DND-41 (cell line): ENCODE results near the gene VSX1.

ENCODE experiments used
- ATAC-seq: fragments of 200-7000 bp; cut with Tn5 transposase; 3 replicates; pipeline ENCODE4 v1.9.1; 2021; ENCODE audit warnings: low read depth; ENCODE audit not compliant: insufficient read depth
- DNase-seq: peaks from one replicate; pipeline ENCODE4 v3.0.0-alpha.2; 2020
- H2AFZ ChIP-seq: 2 replicates; pipeline ENCODE4 v1.6.0; 2012; ENCODE audit warnings: low read depth, low read length
- H3K27ac ChIP-seq: 2 replicates; pipeline ENCODE4 v1.5.1; 2012; ENCODE audit warnings: low read length, inconsistent platforms
- H3K27me3 ChIP-seq: fragments of 200-600 bp; sonication (generic); 2 replicates; pipeline ENCODE4 v1.6.0; 2012; ENCODE audit warnings: low read length, mild to moderate bottlenecking, inconsistent platforms; ENCODE audit not compliant: insufficient read depth, poor library complexity
- H3K36me3 ChIP-seq: 2 replicates; pipeline ENCODE4 v1.5.1; 2012; ENCODE audit warnings: low read length, inconsistent platforms; ENCODE audit not compliant: insufficient read depth
- H3K4me1 ChIP-seq: 2 replicates; pipeline ENCODE4 v1.5.1; 2012; ENCODE audit warnings: mild to moderate bottlenecking, low read length; ENCODE audit not compliant: insufficient read depth
- H3K4me2 ChIP-seq: 2 replicates; pipeline ENCODE4 v1.6.0; 2012; ENCODE audit warnings: mild to moderate bottlenecking, moderate library complexity, low read length, inconsistent platforms; ENCODE audit not compliant: insufficient read depth
- H3K4me3 ChIP-seq, 2 experiments: fragments of 200-600 bp in 1 of 2; shearing (Covaris generic) in 1 of 2; 2 replicates each; pipeline ENCODE4 v1.5.1; 2012 to 2016; ENCODE audit warnings: inconsistent platforms in 2 of 2, low read length in 2 of 2, mild to moderate bottlenecking in 2 of 2, low read depth in 1 of 2, moderate library complexity in 1 of 2
- H3K79me2 ChIP-seq: 2 replicates; pipeline ENCODE4 v1.6.0; 2012; ENCODE audit warnings: low read length, inconsistent platforms; ENCODE audit not compliant: insufficient read depth
- H3K9ac ChIP-seq: 2 replicates; pipeline ENCODE4 v1.6.0; 2012; ENCODE audit warnings: low read depth, mild to moderate bottlenecking, inconsistent platforms, low read length, moderate library complexity
- H3K9me3 ChIP-seq: 2 replicates; pipeline ENCODE4 v1.5.1; 2012; ENCODE audit warnings: low read length, moderate library complexity, mild to moderate bottlenecking, inconsistent platforms; ENCODE audit not compliant: insufficient read depth, severe bottlenecking
- H4K20me1 ChIP-seq: 2 replicates; pipeline ENCODE4 v1.6.0; 2012; ENCODE audit warnings: low read length; ENCODE audit not compliant: insufficient read depth
- CTCF ChIP-seq: IDR thresholded peaks from 2 replicates; pipeline ENCODE4 v1.5.1; 2012; ENCODE audit warnings: borderline replicate concordance, low read length, moderate library complexity, mild to moderate bottlenecking; ENCODE audit not compliant: poor library complexity, severe bottlenecking; ENCODE audit errors: extremely low read depth
- EZH2 ChIP-seq: IDR thresholded peaks from 3 replicates; pipeline ENCODE4 v1.6.1; 2012; ENCODE audit warnings: borderline replicate concordance, low read depth, mild to moderate bottlenecking, moderate library complexity, low read length, inconsistent platforms; ENCODE audit not compliant: severe bottlenecking

VSX1 gene

GRCh38 chr20:25070821-25071473 lies 11.0 kb downstream of the VSX1 start:
- no peak for TF ChIP-seq EZH2
- no peak for TF ChIP-seq CTCF
- no peaks in the 10 kb centered on the region for H3K9me3 ChIP-seq
- no peak overlapping the region for H3K27ac ChIP-seq
- H3K27me3 ChIP-seq: no peaks in the 10 kb centered on the region
- H3K79me2 ChIP-seq: no peaks in the 10 kb centered on the region
- no peaks in the 10 kb centered on the region for H3K36me3 ChIP-seq
- no peak overlapping the region for H3K4me2 ChIP-seq
- H3K9ac ChIP-seq: no peak overlapping the region
- H4K20me1 ChIP-seq: no peaks in the 10 kb centered on the region; the same call in 1 of the 2 replicates
- H2AFZ ChIP-seq: no peak overlapping the region
- no peak for DNase-seq
- no peaks in the 10 kb centered on the region for H3K4me1 ChIP-seq
- ATAC-seq: no peak
- no peak overlapping the region for H3K4me3 ChIP-seq

DNA sequence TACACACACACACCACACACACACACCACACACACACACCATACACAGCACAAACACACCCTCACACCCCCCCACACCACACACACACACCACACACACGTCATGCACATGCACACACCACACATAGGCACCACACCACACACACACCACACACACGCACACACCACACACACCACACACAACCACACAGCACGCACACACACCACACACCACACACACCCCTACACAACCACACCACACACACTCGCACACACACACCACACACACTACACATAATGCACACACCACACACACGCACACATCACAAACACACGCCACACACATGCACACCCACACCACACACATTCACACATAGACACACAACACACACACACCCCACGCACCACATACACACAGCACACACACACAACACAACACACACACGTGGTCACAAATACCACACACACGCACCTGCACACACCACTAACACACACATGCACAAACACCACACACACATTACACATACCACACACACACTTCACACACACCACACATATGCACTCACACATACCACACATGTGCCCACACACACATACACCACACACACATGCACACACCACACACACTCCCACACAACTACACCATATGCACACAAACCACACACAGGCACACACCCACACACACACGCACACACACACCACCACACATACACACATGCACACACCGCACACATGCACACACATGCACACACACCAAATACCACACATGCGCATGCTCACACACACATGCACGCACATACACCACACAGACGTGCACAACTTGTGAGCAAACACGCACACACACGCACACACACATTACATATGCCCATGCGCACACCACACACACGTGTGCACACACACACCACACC lies 14.6 kb downstream of the VSX1 start:
- no peak for TF ChIP-seq EZH2
- no peak for TF ChIP-seq CTCF
- H3K27ac ChIP-seq: no peak overlapping the region
- H3K4me3 ChIP-seq: no peak overlapping the region
- no peaks in the 10 kb centered on the region for H3K79me2 ChIP-seq
- H3K9me3 ChIP-seq: no peaks in the 10 kb centered on the region
- H3K9ac ChIP-seq: no peak overlapping the region
- no peaks in the 10 kb centered on the region for H3K4me1 ChIP-seq
- H2AFZ ChIP-seq: no peak overlapping the region
- ATAC-seq (no peak), DNase-seq (no peak)
- H3K27me3 ChIP-seq: no peaks in the 10 kb centered on the region
- H3K4me2 ChIP-seq: no peak overlapping the region
- H4K20me1 ChIP-seq: no peaks in the 10 kb centered on the region; the same call in 1 of the 2 replicates
- no peaks in the 10 kb centered on the region for H3K36me3 ChIP-seq

- TF ChIP-seq EZH2 (no peak), CTCF (no peak)
- no peaks in the 10 kb centered on the region for H3K9me3 ChIP-seq
- H3K9ac ChIP-seq: no peak overlapping the region
- ATAC-seq (no peak), DNase-seq (no peak)
- H3K27ac ChIP-seq: no peak overlapping the region
- no peak overlapping the region for H3K4me2 ChIP-seq
- H3K4me3 ChIP-seq: no peak overlapping the region
- H2AFZ ChIP-seq: no peak overlapping the region
- H3K27me3 ChIP-seq: no peaks in the 10 kb centered on the region
- no peaks in the 10 kb centered on the region for H3K36me3 ChIP-seq
- H3K4me1 ChIP-seq: no peaks in the 10 kb centered on the region
- no peaks in the 10 kb centered on the region for H3K79me2 ChIP-seq
- no peaks in the 10 kb centered on the region; the same call in 1 of the 2 replicates for H4K20me1 ChIP-seq
These were observed 15.6 kb downstream of the VSX1 start for GRCh38 chr20:25066386-25066785.
